Activated CD4-positive, alpha-beta T cell treated with anti-CD3 and anti-CD28 coated beads, Interleukin-2, amount 10 ng/mL, durations not matched to agents 7 days and 5 days (primary cell): ENCODE data around the gene LCE1F. TPM values are rescaled to one million over a fixed set of nuclear protein-coding genes. Genes with fewer than 3 reads are reported as not detected.

Experiments
- CTCF ChIA-PET: fragments of 350-600 bp; sonication (Branson Sonifier 250); formaldehyde crosslinking; loops from one replicate; lab custom pipeline; 2021; ENCODE audit warnings: antibody characterized with exemption; lab: Charles Lee
- POLR2A ChIA-PET: fragments of 350-600 bp; sonication (Branson Sonifier 250); formaldehyde crosslinking; loops from one replicate; lab custom pipeline; 2021; ENCODE audit warnings: antibody characterized with exemption; lab: Charles Lee
- DNase-seq: peaks from one replicate; pipeline ENCODE4 v3.0.0-alpha.2; 2020
- H3K27ac Mint-ChIP-seq: one replicate; pipeline ENCODE4 v1.8.0; 2021; ENCODE audit warnings: mild to moderate bottlenecking, moderate library complexity, mixed read lengths
- H3K27me3 Mint-ChIP-seq: one replicate; pipeline ENCODE4 v1.8.0; 2021; ENCODE audit warnings: mixed read lengths
- H3K36me3 Mint-ChIP-seq: one replicate; pipeline ENCODE4 v1.8.0; 2021; ENCODE audit warnings: low read depth, mixed read lengths
- H3K4me1 Mint-ChIP-seq: one replicate; pipeline ENCODE4 v1.8.0; 2021; ENCODE audit warnings: mixed read lengths
- H3K4me3 Mint-ChIP-seq: one replicate; pipeline ENCODE4 v1.8.0; 2021; ENCODE audit warnings: mild to moderate bottlenecking, moderate library complexity, mixed read lengths
- H3K9me3 Mint-ChIP-seq: one replicate; pipeline ENCODE4 v1.8.0; 2021; ENCODE audit warnings: mixed read lengths
- total RNA-seq, 2 experiments: library from RNA; stranded (reverse); gene quantifications; one replicate each; pipeline ENCODE4 v1.2.3, GENCODE V29; 2021

The LCE1F gene
- total RNA-seq, 2 experiments from 2014 or later: not detected

GRCh38 chr1:152795686-152796085, 20.7 kb downstream of the LCE1F start:
- Mint-ChIP-seq H3K27ac (no peak overlapping the region), H3K36me3 (no peaks in the 10 kb centered on the region), H3K4me3 (no peak overlapping the region), H3K4me1 (no peaks in the 10 kb centered on the region), H3K9me3 (no peaks in the 10 kb centered on the region), H3K27me3 (peaks cover 12% of the 10 kb centered on the region)
- ChIA-PET CTCF (no interaction called here), POLR2A (no interaction called here)
- no peak for DNase-seq

- no peak within 1 kb of the TSS for H3K4me3 Mint-ChIP-seq
- CTCF ChIA-PET: no interaction called here
- H3K27me3 Mint-ChIP-seq: peaks cover 18% of the 10 kb centered on the region
- POLR2A ChIA-PET: no interaction called here
- no peak within 1 kb of the TSS for H3K27ac Mint-ChIP-seq
- no peaks in the 10 kb centered on the region for H3K4me1 Mint-ChIP-seq
- no peaks in the 10 kb centered on the region for H3K36me3 Mint-ChIP-seq
- no peak for DNase-seq
- H3K9me3 Mint-ChIP-seq: no peaks in the 10 kb centered on the region
These were observed 21.5 kb downstream of the LCE1F start, which contains the start of gene LCE1D for GRCh38 chr1:152796421-152796820. LCE1D (plus strand) TSS chr1:152796721; CDS start chr1:152797795, 1,074 bp downstream.

- no peak overlapping the region for H3K27ac Mint-ChIP-seq
- CTCF ChIA-PET: no interaction called here
These were observed 26.4 kb downstream of the LCE1F start for GRCh38 chr1:152801333-152801732.

GRCh38 chr1:152806576-152806975, 31.6 kb downstream of the LCE1F start, which contains the start of gene LCE1C:
LCE1C (minus strand) TSS chr1:152806651; CDS start chr1:152805478, 1,173 bp downstream.
- Mint-ChIP-seq H3K27ac (no peak within 1 kb of the TSS), H3K4me1 (no peaks in the 10 kb centered on the region)

More at GRCh38 chr1:152801333-152801732, 26.4 kb downstream of the LCE1F start:
- no peak for DNase-seq
- POLR2A ChIA-PET: no interaction called here
- H3K27me3 Mint-ChIP-seq: peaks cover 17% of the 10 kb centered on the region
- H3K4me1 Mint-ChIP-seq: no peaks in the 10 kb centered on the region
- no peaks in the 10 kb centered on the region for H3K9me3 Mint-ChIP-seq
- no peak overlapping the region for H3K4me3 Mint-ChIP-seq
- no peaks in the 10 kb centered on the region for H3K36me3 Mint-ChIP-seq

GRCh38 chr1:152811050-152811449, 36.1 kb downstream of the LCE1F start:
- CTCF ChIA-PET: no interaction called here
- no peak overlapping the region for H3K4me3 Mint-ChIP-seq
- no peaks in the 10 kb centered on the region for H3K36me3 Mint-ChIP-seq
- H3K4me1 Mint-ChIP-seq: no peaks in the 10 kb centered on the region
- H3K27me3 Mint-ChIP-seq: peaks cover 7% of the 10 kb centered on the region
- no peaks in the 10 kb centered on the region for H3K9me3 Mint-ChIP-seq
- POLR2A ChIA-PET: no interaction called here
- no peak for DNase-seq
- H3K27ac Mint-ChIP-seq: no peak overlapping the region

More at GRCh38 chr1:152806576-152806975, 31.6 kb downstream of the LCE1F start, which contains the start of gene LCE1C:
- DNase-seq: no peak
- Mint-ChIP-seq H3K9me3 (no peaks in the 10 kb centered on the region), H3K27me3 (peaks cover 7% of the 10 kb centered on the region), H3K4me3 (no peak within 1 kb of the TSS), H3K36me3 (no peaks in the 10 kb centered on the region)
- CTCF ChIA-PET: no interaction called here
- POLR2A ChIA-PET: no interaction called here

GRCh38 chr1:152811671-152812070, 36.7 kb downstream of the LCE1F start, which contains the start of gene LCE1B:
LCE1B (plus strand) TSS chr1:152811971; CDS start chr1:152812447, 476 bp downstream.
- Mint-ChIP-seq H3K4me3 (no peak within 1 kb of the TSS), H3K27me3 (peaks cover 7% of the 10 kb centered on the region), H3K36me3 (no peaks in the 10 kb centered on the region), H3K27ac (no peak within 1 kb of the TSS), H3K9me3 (no peaks in the 10 kb centered on the region), H3K4me1 (no peaks in the 10 kb centered on the region)
- CTCF ChIA-PET: no interaction called here
- POLR2A ChIA-PET: no interaction called here
- DNase-seq: no peak

- ChIA-PET POLR2A (no interaction called here), CTCF (no interaction called here)
- no peak for DNase-seq
- no peaks in the 10 kb centered on the region for H3K36me3 Mint-ChIP-seq
- H3K9me3 Mint-ChIP-seq: no peaks in the 10 kb centered on the region
- H3K4me3 Mint-ChIP-seq: no peak overlapping the region
- H3K4me1 Mint-ChIP-seq: no peaks in the 10 kb centered on the region
- no peak overlapping the region for H3K27ac Mint-ChIP-seq
- H3K27me3 Mint-ChIP-seq: no peaks in the 10 kb centered on the region
These were observed 42.4 kb downstream of the LCE1F start for GRCh38 chr1:152817309-152817708.

GRCh38 chr1:152823294-152823693, 48.4 kb downstream of the LCE1F start:
- Mint-ChIP-seq H3K27ac (no peak overlapping the region), H3K36me3 (no peaks in the 10 kb centered on the region), H3K4me3 (no peak overlapping the region), H3K9me3 (no peaks in the 10 kb centered on the region), H3K4me1 (no peaks in the 10 kb centered on the region), H3K27me3 (peaks cover 16% of the 10 kb centered on the region)
- CTCF ChIA-PET: no interaction called here
- POLR2A ChIA-PET: no interaction called here
- DNase-seq: no peak

- ChIA-PET CTCF (interaction anchor here (0.7 kb wide), 1 partner anchor 248 kb away, joined by 3 read pairs; no protein-coding TSS in a partner anchor), POLR2A (no interaction called here)
- H3K27me3 Mint-ChIP-seq: peaks cover 16% of the 10 kb centered on the region
- H3K9me3 Mint-ChIP-seq: no peaks in the 10 kb centered on the region
- H3K36me3 Mint-ChIP-seq: no peaks in the 10 kb centered on the region
- H3K4me1 Mint-ChIP-seq: no peaks in the 10 kb centered on the region
- no peak overlapping the region for H3K4me3 Mint-ChIP-seq
- no peak overlapping the region for H3K27ac Mint-ChIP-seq
- DNase-seq: no peak
These were observed 50.0 kb downstream of the LCE1F start for GRCh38 chr1:152824964-152825363.

Other genes starting within 250 kb of the LCE1F start
- not detected for gene LCE3E, start 208.4 kb upstream of the LCE1F start, total RNA-seq
- not detected for gene LCE3D, start 194.6 kb upstream of the LCE1F start, total RNA-seq
- not detected for gene LCE3C, start 174.9 kb upstream of the LCE1F start, total RNA-seq
- not detected for gene LCE3B, start 161.3 kb upstream of the LCE1F start, total RNA-seq
- not detected for gene LCE3A, start 152.0 kb upstream of the LCE1F start, total RNA-seq
- not detected for gene LCE2D, start 111.8 kb upstream of the LCE1F start, total RNA-seq
- not detected for gene LCE2C, start 99.9 kb upstream of the LCE1F start, total RNA-seq
- not detected for gene LCE2B, start 89.0 kb upstream of the LCE1F start, total RNA-seq
- not detected for gene LCE2A, start 76.8 kb upstream of the LCE1F start, total RNA-seq
- not detected for gene LCE4A, start 67.0 kb upstream of the LCE1F start, total RNA-seq
- not detected for gene KPRP, start 17.1 kb upstream of the LCE1F start, total RNA-seq
- gene LCE1E, start 11.1 kb downstream of the LCE1F start, total RNA-seq: not detected
- not detected for gene LCE1D, start 21.6 kb downstream of the LCE1F start, total RNA-seq
- not detected for gene LCE1C, start 31.5 kb downstream of the LCE1F start, total RNA-seq
- gene LCE1B, start 36.8 kb downstream of the LCE1F start, total RNA-seq: not detected
- gene LCE1A, start 52.3 kb downstream of the LCE1F start, total RNA-seq: not detected
- gene LCE6A, start 67.7 kb downstream of the LCE1F start, total RNA-seq: not detected
- not detected for gene LCE7A, start 84.9 kb downstream of the LCE1F start, total RNA-seq
- gene SMCP, start 103.2 kb downstream of the LCE1F start, total RNA-seq: not detected
- not detected for gene IVL, start 133.4 kb downstream of the LCE1F start, total RNA-seq
- gene SPRR5, start 172.1 kb downstream of the LCE1F start, total RNA-seq: not detected
- gene SPRR4, start 195.5 kb downstream of the LCE1F start, total RNA-seq: not detected
- gene SPRR1A, start 208.9 kb downstream of the LCE1F start, total RNA-seq: not detected
- not detected for gene SPRR3, start 226.6 kb downstream of the LCE1F start, total RNA-seq